ENCODE data around the gene PLCH2.
"Not testable (repeated sequence)": the region's sequence is repeated elsewhere in the genome, so short reads cannot be mapped to it uniquely, and the experiment has no call there.

Gene PLCH2, protein sequence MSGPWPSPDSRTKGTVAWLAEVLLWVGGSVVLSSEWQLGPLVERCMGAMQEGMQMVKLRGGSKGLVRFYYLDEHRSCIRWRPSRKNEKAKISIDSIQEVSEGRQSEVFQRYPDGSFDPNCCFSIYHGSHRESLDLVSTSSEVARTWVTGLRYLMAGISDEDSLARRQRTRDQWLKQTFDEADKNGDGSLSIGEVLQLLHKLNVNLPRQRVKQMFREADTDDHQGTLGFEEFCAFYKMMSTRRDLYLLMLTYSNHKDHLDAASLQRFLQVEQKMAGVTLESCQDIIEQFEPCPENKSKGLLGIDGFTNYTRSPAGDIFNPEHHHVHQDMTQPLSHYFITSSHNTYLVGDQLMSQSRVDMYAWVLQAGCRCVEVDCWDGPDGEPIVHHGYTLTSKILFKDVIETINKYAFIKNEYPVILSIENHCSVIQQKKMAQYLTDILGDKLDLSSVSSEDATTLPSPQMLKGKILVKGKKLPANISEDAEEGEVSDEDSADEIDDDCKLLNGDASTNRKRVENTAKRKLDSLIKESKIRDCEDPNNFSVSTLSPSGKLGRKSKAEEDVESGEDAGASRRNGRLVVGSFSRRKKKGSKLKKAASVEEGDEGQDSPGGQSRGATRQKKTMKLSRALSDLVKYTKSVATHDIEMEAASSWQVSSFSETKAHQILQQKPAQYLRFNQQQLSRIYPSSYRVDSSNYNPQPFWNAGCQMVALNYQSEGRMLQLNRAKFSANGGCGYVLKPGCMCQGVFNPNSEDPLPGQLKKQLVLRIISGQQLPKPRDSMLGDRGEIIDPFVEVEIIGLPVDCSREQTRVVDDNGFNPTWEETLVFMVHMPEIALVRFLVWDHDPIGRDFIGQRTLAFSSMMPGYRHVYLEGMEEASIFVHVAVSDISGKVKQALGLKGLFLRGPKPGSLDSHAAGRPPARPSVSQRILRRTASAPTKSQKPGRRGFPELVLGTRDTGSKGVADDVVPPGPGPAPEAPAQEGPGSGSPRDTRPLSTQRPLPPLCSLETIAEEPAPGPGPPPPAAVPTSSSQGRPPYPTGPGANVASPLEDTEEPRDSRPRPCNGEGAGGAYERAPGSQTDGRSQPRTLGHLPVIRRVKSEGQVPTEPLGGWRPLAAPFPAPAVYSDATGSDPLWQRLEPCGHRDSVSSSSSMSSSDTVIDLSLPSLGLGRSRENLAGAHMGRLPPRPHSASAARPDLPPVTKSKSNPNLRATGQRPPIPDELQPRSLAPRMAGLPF (N-terminal part only)

DNA sequence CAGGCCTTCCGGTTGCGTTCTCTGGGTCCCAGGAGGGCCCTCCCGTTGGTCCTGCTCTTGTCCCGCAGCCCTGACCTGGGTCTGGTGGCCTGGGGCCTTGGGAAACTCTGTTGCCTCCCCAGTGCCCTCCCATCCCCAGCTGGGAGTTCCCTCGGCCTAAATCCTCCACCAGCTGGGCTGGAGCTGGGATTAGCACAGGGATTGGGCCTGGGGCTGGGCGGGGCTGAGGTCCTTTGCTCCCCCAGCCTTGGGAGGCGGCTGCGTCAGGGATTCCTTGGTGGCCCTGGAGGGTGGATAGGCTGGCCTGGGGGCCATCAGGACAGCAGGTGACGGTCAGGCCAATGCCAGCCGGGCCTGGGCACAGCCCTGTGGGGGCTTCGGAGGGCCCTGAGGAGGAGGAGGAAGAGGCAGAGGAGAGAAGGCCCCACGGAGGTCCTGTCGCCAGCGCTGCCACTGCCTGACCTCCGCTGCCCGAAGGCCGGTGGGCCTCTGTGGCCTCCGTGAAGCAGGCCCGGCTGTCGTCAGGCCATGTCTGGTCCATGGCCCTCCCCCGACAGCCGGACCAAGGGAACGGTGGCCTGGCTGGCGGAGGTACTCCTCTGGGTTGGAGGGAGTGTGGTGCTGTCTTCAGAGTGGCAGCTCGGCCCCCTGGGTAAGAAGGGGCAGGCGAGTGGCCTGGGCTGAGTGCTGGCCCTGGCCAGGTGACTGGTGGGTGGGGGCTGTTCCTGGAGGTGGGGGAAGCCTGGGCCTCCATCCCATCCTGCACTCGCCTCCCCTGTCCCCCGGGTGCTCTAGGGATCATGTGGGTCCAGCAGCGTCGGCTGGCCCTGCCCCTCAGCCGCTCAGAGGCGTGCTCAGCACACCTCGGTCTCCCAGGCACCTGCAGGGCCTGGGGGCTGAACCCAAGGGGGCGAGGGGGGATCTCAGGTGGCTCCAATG is at the start of gene PLCH2:
PLCH2 (plus strand) TSS at position 229 of the 939 bp plus-strand sequence; CDS start at position 529, 300 bp downstream.
- DNase-seq: no peak

DNA sequence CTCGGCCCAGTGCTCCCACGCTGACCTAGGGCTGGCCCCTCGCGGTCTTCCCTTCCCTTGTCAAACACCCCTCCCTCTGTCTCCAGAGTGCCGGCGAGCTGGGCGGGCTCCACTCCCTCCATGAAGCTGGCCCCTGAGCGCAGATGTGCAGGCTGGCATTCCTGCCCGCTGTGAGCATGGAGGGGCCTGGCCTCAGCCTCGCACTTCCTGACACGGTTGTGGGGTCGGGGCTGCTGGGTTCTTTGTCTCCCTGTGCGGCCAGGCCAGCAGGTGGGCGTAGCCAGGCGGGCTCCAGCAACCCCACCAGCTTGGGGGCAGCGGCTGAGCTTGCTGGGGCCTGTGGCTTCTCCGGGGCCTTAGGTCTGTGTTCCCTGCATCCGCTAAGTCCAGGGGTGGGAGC is 49.5 kb upstream of the PLCH2 start:
- DNase-seq: no peak

GRCh38 chr1:2427051-2427450 is 49.0 kb upstream of the PLCH2 start:
- DNase-seq: no peak

- no peak for DNase-seq
These were observed 48.1 kb upstream of the PLCH2 start for GRCh38 chr1:2427976-2428375.

DNA sequence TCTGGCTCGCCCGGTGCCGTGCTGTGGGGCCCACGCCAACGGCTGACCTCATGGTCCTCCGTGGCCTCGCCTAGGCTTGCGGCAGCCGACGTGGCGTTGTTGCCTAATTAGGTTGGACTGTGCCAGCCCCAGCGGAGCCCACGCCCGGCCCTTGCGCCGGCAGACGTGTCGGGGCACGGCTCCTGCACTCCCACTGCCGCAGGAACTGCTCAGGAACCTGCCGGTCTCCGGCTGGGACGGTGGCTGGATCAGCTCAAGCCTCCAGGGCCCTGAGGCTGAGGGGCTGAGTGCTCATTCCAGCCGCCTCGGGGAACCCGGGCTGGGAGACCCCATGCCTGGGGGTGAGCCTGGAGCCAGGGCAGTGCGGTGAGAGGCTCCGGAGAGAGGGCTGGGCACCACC is 47.6 kb upstream of the PLCH2 start:
- DNase-seq: no peak

- DNase-seq: no peak
These were observed 46.1 kb upstream of the PLCH2 start for GRCh38 chr1:2429780-2430591.

GRCh38 chr1:2430592-2430973 is 45.5 kb upstream of the PLCH2 start:
- no peak for DNase-seq

- no peak for DNase-seq
These were observed 45.0 kb upstream of the PLCH2 start for GRCh38 chr1:2431103-2431502.

- no peak for DNase-seq
These were observed 44.6 kb upstream of the PLCH2 start for GRCh38 chr1:2431518-2431917.

- DNase-seq: no peak
These were observed 43.6 kb upstream of the PLCH2 start for GRCh38 chr1:2432441-2432844.

- no peak for DNase-seq
These were observed 42.9 kb upstream of the PLCH2 start for GRCh38 chr1:2433196-2433595.

- no peak for DNase-seq
These were observed 42.0 kb upstream of the PLCH2 start for GRCh38 chr1:2433936-2434655.

GRCh38 chr1:2435091-2435490 is 41.0 kb upstream of the PLCH2 start:
- DNase-seq: no peak

GRCh38 chr1:2435746-2436355 is 40.2 kb upstream of the PLCH2 start:
- no peak for DNase-seq

- no peak for DNase-seq
These were observed 39.2 kb upstream of the PLCH2 start for GRCh38 chr1:2436876-2437275.

DNA sequence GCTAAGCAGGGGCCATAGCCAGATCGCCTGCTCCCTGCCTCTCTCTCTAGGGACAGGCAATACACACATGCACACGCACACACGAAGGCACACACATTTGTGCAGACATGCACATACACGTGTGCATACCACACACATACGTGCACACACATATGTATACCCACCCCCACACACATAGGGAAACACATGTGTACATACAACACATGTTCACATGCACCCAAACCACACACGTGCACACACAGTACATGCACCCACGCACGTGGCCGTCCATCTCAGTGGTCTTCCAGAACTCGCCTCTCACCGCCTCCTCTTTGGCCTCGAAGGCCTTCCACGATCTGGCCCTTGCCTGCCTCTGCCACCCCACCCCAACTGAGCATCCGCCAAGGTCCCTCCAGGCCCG is 38.5 kb upstream of the PLCH2 start:
- DNase-seq: no peak

- no peak for DNase-seq
These were observed 38.1 kb upstream of the PLCH2 start for GRCh38 chr1:2438038-2438437.

- no peak for DNase-seq
These were observed 37.4 kb upstream of the PLCH2 start for GRCh38 chr1:2438641-2439040.

GRCh38 chr1:2439369-2439768 is 36.7 kb upstream of the PLCH2 start:
- DNase-seq: no peak

- DNase-seq: not testable (repeated sequence)
These were observed 35.7 kb upstream of the PLCH2 start for GRCh38 chr1:2440346-2440745.

All from CD4-positive, alpha-beta T cell treated with Interleukin-12 subunit alpha and Interleukin-12 subunit beta, for 1 hour (primary cell).